HG03025 (cell line): ENCODE measurements around the gene CANX.
"Not testable (repeated sequence)": the region's sequence is repeated elsewhere in the genome, so short reads cannot be mapped to it uniquely, and the experiment has no call there.

Experiments
- ATAC-seq: cut with Tn5 transposase; IDR thresholded peaks from one replicate; pipeline ENCODE4 v1.9.1; 2021; ENCODE audit warnings: mild to moderate bottlenecking, moderate library complexity; ENCODE audit not compliant: unreplicated experiment, low FRiP score

Gene CANX, protein sequence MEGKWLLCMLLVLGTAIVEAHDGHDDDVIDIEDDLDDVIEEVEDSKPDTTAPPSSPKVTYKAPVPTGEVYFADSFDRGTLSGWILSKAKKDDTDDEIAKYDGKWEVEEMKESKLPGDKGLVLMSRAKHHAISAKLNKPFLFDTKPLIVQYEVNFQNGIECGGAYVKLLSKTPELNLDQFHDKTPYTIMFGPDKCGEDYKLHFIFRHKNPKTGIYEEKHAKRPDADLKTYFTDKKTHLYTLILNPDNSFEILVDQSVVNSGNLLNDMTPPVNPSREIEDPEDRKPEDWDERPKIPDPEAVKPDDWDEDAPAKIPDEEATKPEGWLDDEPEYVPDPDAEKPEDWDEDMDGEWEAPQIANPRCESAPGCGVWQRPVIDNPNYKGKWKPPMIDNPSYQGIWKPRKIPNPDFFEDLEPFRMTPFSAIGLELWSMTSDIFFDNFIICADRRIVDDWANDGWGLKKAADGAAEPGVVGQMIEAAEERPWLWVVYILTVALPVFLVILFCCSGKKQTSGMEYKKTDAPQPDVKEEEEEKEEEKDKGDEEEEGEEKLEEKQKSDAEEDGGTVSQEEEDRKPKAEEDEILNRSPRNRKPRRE

DNA sequence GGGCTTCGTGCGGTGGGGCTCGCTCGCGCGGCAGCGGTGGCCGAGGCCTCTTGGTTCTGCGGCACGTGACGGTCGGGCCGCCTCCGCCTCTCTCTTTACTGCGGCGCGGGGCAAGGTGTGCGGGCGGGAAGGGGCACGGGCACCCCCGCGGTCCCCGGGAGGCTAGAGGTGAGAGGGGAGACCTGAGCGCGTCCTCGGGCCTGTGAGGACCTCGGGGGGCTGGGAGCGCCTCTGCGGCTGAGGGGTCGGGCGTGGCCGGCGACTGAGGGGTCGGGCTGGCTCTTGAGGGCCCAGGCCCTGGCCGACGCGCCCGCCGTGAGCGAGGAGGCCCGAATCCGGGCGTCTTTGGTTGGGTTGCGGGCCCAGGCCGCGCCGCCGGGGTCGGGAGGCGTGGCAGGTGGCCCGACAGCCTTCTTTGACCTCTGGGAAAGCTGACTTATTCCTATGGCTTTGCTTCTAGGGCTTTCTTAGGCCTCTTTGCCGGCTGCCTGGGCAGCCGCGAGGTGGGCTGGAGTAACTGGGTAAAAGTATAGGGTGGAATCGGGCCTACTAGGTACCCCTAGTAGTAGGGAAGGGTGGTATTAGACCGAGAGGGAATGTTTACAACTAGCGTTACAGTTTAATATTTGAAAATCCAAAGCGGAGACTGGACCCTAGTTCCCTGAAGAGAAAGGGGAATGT, at the start of gene CANX:
Gene CANX, plus strand, starts transcription at position 33 of the 681 bp plus-strand sequence. CDS start 6,715 bp downstream, outside the sequence.
- peak; percentile 16 for ATAC-seq

DNA sequence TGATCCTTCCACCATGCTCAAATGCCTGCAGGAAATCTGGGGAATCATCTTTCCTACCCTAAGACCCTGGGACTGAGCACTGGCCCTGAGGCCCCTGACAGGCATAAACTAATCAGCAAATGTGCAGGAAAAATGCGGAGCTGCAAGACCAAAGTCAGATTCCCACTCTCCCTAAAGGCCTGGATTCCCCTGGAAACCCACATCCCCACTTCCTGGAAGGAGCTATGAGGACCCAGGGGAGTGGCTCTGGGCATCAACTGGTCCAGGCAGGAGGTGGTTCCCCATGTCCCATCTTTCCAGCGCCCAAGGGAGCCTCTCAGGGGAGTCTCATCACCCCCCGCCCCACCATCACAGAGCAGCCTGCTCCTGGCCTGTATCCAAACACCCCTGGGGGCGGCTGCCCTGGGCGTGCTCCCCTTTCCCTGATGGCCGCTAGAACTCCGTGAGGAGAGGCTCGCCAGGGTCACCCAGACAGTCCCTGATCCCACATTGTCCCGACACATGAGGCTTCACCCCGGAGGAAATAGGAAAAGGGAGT, 49.5 kb upstream of the CANX start:
- not testable (repeated sequence) for ATAC-seq

DNA sequence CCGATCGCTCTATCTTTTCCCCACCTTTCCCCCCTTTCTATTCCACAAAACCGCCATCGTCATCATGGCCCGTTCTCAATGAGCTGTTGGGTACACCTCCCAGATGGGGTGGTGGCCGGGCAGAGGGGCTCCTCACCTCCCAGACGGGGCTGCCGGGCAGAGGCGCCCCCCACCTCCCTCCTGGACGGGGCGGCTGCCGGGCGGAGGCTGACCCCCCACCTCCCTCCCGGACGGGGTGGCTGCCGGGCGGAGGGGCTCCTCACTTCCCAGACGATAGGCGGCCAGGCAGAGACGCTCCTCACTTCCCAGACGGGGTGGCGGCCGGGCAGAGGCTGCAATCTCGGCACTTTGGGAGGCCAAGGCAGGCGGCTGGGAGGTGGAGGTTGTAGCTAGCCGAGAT, 48.5 kb upstream of the CANX start:
- ATAC-seq, result not testable (repeated sequence)

DNA sequence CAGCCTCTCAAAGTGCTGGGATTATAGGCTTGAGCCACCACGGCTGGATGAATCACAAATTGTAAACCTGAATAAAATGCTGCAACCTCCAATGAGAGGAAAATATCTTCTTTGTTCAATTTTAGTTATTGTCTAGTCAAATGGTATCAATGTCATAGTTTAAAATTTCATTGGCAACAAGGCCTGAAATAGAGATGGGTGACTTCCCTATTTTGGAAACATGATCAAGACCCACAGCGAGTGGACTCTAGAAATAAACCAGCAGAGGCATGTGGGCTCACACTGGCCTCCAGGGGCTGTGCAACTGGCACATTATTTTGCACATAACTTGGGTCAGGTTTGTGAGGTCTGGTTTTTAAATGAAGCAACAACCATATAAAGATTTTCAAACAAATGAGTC, 45.6 kb upstream of the CANX start:
- ATAC-seq, result not testable (repeated sequence)

DNA sequence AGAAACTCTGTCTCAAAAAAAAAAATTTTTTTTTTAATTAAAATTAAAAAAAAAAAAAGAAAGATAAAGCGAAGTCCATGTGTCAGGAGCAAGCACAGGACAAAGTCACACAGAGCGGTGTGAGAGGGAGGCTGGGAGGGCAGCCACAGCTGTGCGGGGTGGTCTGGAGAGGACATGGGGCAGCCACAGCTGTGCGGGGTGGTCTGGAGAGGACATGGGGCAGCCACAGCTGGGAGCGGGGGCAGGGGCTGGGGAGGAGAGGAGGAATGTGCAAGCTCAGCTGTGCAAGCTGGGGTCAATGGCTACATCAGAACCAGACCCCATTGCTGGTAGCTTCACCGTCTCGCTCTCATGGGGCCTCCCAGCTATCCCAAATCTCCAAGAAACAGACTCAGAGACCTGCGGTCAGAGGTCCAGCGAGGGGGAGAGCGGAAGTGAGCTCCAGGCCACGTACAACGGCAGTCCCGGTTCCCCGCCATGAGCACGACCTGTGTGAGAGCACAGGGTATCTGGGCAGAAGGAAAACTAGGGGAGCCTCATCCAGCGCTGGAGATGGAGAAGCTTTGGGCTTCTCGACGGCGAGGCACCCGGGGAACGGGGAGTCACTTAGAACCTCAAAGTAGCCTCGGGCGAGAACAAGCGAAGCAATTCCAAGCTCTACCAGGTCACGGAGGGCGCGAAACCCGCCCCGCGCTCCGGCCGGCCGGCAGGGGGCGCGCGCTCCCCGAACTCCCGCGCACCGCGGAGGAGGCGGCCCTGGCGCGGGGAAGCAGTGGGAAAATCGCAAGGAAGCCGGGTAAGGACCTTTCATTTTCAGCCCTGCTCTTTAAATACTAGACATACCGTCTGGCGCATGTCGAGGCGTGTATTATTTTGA, 41.2 kb upstream of the CANX start:
- ATAC-seq, result peak; percentile 89

DNA sequence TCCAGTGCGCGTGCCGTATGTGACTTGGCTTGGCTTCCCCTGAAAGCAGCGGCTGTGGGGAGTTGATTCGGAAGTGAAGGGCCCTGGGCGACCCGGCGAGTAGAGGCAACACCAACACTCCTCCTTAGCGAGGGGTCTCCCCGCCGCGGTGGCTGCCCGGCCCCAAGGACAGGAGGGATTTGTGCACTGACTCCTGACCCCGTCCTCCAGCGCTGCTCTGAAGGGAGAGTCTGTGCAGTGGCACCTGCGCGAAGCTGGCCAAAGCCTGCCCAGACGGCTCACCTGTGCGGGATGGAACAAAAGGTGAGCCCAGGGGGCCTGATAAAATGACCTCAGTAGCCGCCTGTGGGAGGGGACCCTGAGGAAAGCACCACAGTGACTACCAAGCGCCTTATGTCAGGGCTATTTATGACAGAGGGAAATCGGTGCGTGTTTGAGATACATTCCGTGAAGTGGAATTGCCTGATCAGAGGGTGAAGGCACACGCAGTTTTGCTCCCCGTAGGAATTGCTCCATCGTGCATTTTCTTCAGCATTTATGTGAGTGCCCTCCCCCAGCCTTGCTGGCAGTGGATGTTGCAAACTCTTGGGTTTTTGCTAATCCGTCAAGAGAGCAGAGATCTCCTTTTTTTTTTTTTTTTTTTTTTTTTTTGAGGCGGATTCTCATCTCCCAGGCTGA, 40.4 kb upstream of the CANX start:
- ATAC-seq, result peak; percentile 68

DNA sequence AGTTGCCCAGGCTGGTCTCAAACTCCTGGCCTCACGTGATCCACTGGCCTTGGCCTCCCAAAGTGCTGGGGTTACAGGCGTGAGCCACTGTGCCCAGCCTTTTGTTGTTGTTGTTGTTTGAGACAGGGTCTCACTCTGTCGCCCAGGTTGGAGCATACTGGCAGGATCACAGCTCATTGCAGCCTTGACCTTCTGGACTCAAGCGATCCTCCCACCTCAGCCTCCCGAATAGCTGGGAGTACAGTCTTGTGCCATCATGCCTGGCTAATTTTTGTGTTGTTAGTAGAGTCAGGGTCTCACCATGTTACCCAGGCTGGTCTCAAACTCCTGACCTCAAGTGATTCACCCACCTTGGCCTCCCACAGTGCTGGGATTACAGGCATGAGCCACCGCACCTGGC, 37.1 kb upstream of the CANX start:
- not testable (repeated sequence) for ATAC-seq

DNA sequence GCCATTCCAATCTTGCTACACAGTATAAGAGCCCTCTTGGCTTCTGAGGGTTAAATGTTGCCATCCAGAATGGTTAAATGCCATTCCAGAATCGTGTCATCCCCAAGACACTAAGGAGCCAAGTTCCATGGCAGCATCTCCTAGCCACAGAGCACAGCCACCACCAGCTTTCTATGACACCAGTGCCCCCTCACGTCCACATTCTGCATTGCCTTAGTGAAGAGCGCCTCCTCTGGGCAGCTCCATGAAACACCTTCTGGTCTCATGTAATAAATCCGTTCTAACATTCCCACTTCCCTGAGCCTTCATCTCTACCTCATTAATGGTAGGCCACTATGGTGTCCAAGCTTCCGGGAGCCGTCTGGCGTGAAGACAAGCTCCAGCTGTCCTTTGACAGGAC, 30.4 kb upstream of the CANX start:
- no peak for ATAC-seq

DNA sequence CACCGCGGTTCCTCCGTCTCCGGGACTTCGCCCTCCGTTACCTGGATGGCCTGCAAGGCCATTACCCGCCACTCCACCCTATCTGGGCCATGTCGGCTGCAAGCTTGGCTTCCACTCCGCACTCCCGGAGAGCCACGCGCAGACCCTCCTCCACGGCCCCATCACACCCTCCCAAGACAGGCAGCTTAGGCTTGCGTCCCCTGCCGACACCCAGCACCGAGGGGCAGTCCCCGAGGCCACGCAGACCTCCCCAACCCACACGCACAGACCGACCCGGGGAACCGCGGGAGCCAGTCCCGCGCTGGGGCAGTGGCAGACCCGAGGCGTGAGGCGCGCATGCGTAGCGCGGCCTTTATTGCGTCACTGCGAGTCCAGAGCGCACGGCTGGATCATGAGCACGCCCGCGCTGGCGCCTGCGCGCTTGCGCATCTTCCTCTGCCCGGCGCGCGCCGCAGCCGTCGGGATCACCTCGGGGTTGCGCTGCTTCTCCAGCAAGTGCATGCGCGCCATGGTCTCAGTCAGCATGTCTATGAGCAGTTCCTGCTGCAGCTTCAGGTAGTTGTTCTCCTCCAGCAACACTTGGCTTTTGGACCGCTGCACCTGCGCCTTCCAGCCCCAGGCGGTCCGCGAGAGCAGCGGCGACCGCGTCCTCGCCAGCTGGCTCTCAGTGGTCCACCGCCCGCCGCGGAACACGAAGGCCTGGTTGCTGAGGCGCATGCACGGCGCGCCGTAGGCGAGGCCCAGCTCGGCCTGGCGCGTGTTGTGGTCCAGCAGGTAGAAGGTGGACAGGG, 20.3 kb upstream of the CANX start:
- ATAC-seq, result peak; percentile 81

DNA sequence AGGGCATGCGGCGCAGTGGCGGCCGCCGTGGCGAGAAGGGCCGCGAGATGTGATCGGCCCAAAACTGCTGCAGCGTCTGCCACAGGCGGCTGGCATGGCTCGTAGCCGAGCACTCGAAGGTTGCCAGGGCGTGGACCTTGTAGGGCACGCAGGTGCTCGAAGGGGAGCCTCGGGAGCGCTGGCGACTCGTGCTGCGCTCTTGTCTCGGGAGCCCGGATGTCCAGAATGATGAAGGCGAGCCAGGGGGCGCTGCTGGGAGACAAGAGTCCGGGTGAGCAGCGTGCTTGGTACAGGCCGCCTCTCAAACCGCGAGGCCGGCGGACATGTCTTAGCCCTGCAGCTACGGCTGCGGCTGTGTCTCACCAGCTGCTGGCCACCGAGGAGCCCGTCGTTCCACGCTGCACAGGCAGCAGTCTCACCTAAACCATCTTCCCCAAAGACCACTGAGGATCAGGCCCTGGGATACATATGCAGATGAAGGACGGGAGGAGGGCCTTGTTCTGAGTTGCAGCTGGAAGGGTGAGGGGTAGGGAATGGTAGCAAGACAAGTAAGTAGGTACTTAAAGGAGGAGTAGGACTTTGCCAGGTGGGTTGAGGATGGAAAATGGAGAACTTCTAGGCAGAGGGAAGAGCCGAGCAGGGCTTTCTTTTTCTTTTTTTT, 19.6 kb upstream of the CANX start:
- peak; percentile 14 for ATAC-seq

DNA sequence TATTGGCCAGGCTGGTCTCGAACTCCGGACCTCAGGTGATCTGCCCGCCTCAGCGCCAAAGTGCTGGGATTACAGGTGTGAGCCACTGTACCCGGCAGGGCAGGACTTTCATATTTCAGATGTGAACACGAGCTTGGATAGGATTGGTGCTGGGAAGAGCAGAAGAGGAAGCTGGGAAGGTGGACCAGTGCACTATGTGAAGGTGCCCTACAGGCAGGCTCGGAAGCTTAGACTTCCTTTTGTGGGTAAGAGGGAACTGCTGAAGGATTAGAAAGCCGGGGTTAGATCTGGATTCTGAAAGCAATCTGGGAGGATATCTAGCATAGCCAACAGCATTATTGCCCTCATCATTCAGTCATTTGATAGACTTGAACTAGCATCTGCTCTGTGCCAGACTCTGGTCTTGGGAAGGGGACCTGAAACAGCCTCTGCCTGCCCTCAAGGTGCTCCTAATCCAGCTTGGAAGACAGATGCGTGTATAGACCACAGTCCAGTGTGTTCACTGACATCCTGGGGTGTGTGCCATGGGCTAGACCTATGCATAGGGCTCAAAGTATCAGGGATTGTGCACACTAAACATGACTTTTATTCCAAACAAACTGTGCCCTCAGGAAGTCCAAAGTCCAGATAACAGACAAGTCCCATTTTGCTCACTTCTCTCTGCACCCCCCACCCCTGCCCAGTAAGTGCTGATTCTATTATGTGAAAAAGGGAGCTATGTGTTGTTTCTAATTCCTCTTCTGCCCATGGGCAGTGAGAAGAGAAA, 18.6 kb upstream of the CANX start:
- ATAC-seq, result no peak

DNA sequence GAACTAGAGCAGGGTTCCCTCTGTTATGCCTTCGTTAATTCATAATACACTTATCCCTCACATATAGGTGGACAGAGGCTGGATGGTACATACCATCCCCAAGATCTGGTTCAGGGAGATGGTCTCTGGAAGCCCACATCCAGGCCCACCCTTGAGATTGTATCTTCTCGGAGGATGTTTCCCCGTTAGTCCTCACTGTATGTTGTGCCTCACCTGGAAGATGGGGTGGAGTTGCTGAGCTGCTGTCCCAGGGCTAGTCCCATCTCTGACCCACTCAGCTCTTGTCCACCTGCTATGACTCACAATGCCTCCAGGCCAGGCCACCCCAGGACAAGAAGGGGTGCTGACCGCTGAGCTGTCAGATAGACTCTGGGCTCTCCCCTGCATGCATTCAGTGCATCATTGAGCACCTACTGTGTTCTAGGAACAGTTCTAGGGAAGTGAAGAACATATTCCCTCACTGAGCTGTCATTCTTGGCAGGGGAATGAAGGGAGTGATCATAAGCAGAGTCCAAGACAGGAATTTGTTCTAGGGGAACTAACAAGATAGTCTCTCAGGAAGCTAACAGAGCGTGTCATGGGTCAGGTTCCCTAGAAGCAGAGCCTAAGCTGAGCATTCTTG, 17.9 kb upstream of the CANX start, which contains the start of gene CBY3:
Gene CBY3, minus strand, starts transcription at position 255 of the 622 bp plus-strand sequence. Its CDS starts 116 bp downstream, at position 139.
- ATAC-seq, result no peak

DNA sequence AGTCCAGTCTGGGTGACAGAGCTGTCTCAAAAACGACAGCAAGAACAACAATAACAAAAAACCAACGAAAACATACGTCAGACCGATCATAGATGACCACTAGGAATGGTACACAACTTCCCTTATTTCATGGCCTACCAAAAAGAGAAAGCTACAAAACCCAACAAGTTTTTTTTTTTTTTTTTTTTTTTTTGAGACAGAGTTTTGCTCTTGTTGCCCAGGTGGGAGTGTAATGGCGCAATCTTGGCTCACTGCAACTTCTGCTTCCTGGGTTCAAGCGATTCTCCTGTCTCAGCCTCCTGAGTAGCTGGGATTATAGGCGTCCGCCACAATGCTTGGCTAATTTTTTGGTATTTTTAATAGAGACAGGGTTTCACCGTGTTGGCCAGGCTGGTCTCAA, 9.6 kb upstream of the CANX start:
- not testable (repeated sequence) for ATAC-seq

DNA sequence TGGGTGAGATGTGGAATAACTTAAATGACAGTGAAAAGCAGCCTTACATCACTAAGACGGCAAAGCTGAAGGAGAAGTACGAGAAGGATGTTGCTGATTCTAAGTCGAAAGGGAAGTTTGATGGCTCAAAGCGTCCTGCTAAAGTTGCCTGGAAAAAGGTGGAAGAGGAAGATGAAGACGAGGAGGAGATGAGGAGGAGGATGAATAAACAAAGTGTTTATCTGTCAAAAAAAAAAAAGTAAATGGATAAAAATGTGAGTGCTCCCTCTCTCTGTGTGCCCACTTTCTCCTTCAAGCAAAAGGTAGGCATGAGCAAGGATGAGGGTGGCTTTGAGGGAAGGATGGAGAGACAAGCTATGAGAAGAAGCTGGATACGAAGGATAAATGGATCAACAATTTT, 4.2 kb upstream of the CANX start:
- ATAC-seq, result no peak

DNA sequence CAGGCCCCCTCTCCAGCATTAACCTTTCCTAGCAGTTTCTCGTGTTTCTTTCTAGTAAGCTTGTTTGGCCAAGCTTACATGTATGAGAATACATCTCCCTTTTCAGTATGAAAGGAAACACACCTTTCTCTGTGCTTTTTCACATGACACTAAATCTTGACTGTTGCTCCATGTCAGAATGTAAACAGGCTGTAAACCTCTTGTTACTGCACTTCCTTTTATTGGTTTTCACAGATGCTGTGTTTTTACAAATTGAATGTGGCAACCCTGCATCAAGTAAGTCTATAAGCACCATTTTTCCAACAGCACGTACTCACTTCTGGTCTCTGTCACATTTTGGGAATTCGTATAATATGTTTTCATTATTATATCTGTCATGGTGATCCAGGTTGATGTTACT, 2.2 kb upstream of the CANX start:
- no peak for ATAC-seq

DNA sequence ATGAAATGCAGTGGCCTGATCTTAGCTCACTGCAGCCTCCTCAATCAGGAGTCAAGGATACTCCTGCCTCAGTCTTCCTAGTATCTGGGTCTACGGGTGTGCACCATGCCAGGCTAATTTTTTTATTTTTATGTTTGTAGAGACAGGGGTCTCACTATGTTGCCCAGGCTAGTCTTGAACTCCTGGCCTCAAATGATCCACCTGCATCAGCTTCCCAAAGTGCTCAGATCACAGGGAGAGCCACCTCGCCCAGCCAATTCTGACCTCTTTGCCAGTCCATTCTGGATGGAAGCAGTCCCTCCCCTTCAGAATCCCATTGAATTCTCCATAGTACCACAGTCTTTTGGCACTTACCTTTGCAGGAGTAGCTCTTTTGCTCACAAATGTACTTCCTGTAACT, 1.7 kb upstream of the CANX start:
- ATAC-seq, result no peak

DNA sequence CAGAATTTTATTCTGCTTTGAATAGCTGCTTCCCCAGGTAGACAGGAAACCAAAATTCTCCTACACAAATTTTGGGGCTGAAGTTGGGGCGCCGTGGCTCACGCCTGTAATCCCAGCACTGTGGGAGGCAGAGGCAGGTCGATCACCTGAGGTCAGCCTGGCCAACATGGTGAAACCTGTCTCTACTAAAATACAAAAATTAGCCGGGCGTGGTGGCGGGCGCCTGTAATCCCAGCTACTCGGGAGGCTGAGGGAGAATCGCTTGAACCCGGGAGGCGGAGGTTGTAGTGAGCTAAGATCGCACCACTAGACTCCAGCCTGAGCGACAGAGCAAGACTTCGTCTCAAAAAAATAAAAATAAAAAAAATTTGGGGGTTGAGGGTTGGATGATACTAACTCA, 1.2 kb upstream of the CANX start:
- ATAC-seq, result not testable (repeated sequence)
